Activated T-helper 17 cell treated with anti-CD3 and anti-CD28 coated beads, Interleukin-2, amount 50 U/mL, for 72 hours (primary cell): Measurements from ENCODE around the gene POU2F1. TPM values are rescaled to one million over a fixed set of nuclear protein-coding genes. Genes with fewer than 3 reads are reported as not detected.
A peak's percentile ranks its signal among the peaks of the same experiment; 100 is the strongest.

ENCODE experiments used
- ATAC-seq: fragments of 150-1000 bp; cut with Tn5 transposase; replicated peaks from 2 replicates; pipeline ENCODE4 v1.10.0; 2021; ENCODE audit warnings: mild to moderate bottlenecking, moderate library complexity
- H3K27ac Mint-ChIP-seq: one replicate; pipeline ENCODE4 v1.8.0; 2022; ENCODE audit warnings: mixed read lengths
- H3K27me3 Mint-ChIP-seq: one replicate; pipeline ENCODE4 v1.8.0; 2022; ENCODE audit warnings: mixed read lengths
- H3K36me3 Mint-ChIP-seq: one replicate; pipeline ENCODE4 v1.8.0; 2022; ENCODE audit warnings: low read depth, mild to moderate bottlenecking, mixed read lengths
- H3K4me1 Mint-ChIP-seq: one replicate; pipeline ENCODE4 v1.8.0; 2022; ENCODE audit warnings: mixed read lengths
- H3K4me3 Mint-ChIP-seq: one replicate; pipeline ENCODE4 v1.8.0; 2022; ENCODE audit warnings: mild to moderate bottlenecking, mixed read lengths
- H3K9me3 Mint-ChIP-seq: one replicate; pipeline ENCODE4 v1.8.0; 2022; ENCODE audit warnings: mixed read lengths
- total RNA-seq, 2 donors: library from RNA; stranded (reverse); gene quantifications; one replicate each; pipeline ENCODE4 v1.2.3, GENCODE V29; 2022

The POU2F1 gene
- total RNA-seq, 2 donors from 2014 or later, result 20.6 to 28.0 TPM

DNA sequence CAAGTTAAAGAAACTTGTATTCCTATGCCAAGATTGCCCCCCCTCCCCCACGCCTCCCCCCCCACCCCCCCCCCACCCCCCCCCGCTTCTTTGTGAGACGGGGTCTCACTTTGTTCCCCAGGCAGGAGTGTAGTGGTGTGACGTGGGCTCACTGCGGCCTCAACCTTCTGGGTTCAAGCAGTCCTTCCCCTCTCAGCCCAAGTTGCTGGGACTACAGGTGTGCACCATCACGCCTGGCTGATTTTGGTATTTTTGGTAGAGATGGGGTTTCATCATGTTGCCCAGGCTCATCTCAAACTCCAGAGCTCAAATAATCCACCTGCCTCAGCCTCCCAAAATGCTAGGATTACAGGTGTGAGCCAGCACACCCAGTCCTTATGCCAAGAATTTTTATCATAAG, 136.6 kb downstream of the POU2F1 start:
- Mint-ChIP-seq H3K4me3 (no peak overlapping the region), H3K9me3 (no peaks in the 10 kb centered on the region), H3K4me1 (peaks cover 7% of the 10 kb centered on the region), H3K27ac (no peak overlapping the region), H3K36me3 (no peaks in the 10 kb centered on the region), H3K27me3 (no peaks in the 10 kb centered on the region)
- no peak for ATAC-seq

- no peak for ATAC-seq
- H3K9me3 Mint-ChIP-seq, result no peaks in the 10 kb centered on the region
- H3K27ac Mint-ChIP-seq, result no peak overlapping the region
- no peaks in the 10 kb centered on the region for H3K36me3 Mint-ChIP-seq
- H3K27me3 Mint-ChIP-seq, result no peaks in the 10 kb centered on the region
- peaks cover 7% of the 10 kb centered on the region for H3K4me1 Mint-ChIP-seq
- no peak overlapping the region for H3K4me3 Mint-ChIP-seq
Measured at GRCh38 chr1:167359295-167359694, 138.6 kb downstream of the POU2F1 start.

DNA sequence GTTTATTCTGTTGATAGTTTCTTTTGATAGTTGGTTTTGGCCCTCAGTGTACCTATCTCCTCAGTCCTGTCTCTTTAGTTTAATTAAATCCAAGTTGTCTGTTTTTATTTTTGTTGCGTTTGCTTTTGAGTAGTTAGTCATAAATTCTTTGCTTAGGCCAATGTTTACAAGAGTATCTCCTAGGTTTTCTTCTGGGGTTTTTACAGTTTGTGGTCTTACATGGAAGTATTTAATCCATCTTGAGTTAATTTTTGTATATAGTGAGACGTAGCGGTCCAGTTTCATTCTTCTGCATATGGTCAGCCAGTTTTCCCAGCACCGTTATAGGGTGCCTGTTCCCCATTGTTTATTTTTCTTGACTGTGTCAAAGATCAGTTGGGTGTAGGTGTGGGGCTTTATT, 139.4 kb downstream of the POU2F1 start:
- H3K27me3 Mint-ChIP-seq, result no peaks in the 10 kb centered on the region
- no peaks in the 10 kb centered on the region for H3K9me3 Mint-ChIP-seq
- peaks cover 7% of the 10 kb centered on the region for H3K4me1 Mint-ChIP-seq
- no peaks in the 10 kb centered on the region for H3K36me3 Mint-ChIP-seq
- no peak overlapping the region for H3K27ac Mint-ChIP-seq
- H3K4me3 Mint-ChIP-seq, result no peak overlapping the region
- no peak for ATAC-seq

DNA sequence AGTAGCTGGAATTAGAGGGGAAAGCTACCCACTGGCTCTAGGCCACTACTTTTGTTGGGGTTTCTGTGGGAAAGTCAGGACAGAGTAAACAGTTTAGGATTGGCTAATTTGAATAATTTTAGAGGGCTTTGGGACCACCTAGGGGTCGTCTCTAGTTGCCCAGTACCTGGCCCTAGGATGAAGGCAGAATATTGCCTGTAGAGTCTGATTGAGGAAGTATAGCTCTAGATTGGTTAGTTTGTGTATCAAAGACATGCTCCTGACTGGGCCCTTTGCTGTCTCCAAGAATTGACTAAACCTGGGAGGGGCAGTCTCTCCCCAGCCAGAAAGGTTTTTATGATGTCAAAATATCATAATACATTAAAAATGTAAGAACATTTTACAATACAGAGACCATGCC, 142.0 kb downstream of the POU2F1 start:
- Mint-ChIP-seq H3K4me1 (peaks cover 12% of the 10 kb centered on the region), H3K27me3 (no peaks in the 10 kb centered on the region), H3K4me3 (no peak overlapping the region), H3K9me3 (no peaks in the 10 kb centered on the region), H3K27ac (no peak overlapping the region), H3K36me3 (peaks cover 20% of the 10 kb centered on the region)
- ATAC-seq, result no peak

DNA sequence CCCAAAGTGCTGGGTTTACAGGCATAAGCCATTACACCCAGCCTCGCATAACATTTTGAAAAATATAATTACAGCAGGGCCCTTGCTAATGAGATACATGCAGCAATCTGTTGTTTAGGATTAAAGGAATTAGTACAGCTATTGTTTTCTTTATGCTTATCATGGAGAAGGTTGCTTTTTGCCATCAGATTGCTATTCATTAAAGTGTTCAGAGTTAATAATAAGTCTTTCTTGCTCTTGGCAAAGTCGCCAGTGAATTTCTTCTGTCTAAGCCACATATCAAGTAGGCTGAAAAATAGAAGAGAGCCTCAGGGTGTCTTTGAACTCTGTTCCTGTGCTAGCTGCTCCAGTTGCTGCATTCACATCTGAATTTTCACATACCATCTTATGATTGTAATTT, 144.1 kb downstream of the POU2F1 start:
- H3K4me3 Mint-ChIP-seq, result no peak overlapping the region
- H3K9me3 Mint-ChIP-seq, result no peaks in the 10 kb centered on the region
- H3K27ac Mint-ChIP-seq, result no peak overlapping the region
- ATAC-seq, result no peak
- no peaks in the 10 kb centered on the region for H3K27me3 Mint-ChIP-seq
- H3K36me3 Mint-ChIP-seq, result peaks cover 20% of the 10 kb centered on the region
- peaks cover 12% of the 10 kb centered on the region for H3K4me1 Mint-ChIP-seq

- H3K9me3 Mint-ChIP-seq, result no peaks in the 10 kb centered on the region
- H3K27me3 Mint-ChIP-seq, result no peaks in the 10 kb centered on the region
- H3K36me3 Mint-ChIP-seq, result peaks cover 20% of the 10 kb centered on the region
- H3K4me3 Mint-ChIP-seq, result no peak overlapping the region
- peaks cover 12% of the 10 kb centered on the region for H3K4me1 Mint-ChIP-seq
- no peak overlapping the region for H3K27ac Mint-ChIP-seq
- no peak for ATAC-seq
Measured at GRCh38 chr1:167365360-167365759, 144.7 kb downstream of the POU2F1 start.

- Mint-ChIP-seq H3K27ac (no peak overlapping the region), H3K4me3 (no peak overlapping the region)
Measured at GRCh38 chr1:167367705-167368104, 147.0 kb downstream of the POU2F1 start.

DNA sequence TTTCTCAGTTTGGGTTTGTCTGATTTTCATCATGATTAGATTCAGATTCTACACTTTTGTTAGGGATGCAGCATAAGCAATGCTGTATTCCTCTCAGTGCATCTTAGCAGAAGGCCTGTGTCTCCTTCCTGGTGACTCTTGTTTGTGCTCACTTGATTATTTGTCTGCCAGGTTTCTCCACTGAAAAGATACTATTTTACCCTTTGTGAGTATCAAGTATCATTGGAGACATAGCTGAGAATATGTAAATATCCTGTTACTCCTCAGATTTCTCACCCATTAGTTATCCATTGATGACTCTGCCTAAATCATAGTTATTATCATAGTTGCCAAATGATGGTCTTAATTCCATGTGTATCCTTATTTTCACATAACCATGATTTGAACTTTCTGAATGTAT, 148.5 kb downstream of the POU2F1 start:
- no peak for ATAC-seq
- peaks cover 48% of the 10 kb centered on the region for H3K36me3 Mint-ChIP-seq
- H3K4me3 Mint-ChIP-seq, result no peak overlapping the region
- no peaks in the 10 kb centered on the region for H3K27me3 Mint-ChIP-seq
- peaks cover 5% of the 10 kb centered on the region for H3K4me1 Mint-ChIP-seq
- no peaks in the 10 kb centered on the region for H3K9me3 Mint-ChIP-seq
- H3K27ac Mint-ChIP-seq, result no peak overlapping the region

More at GRCh38 chr1:167367705-167368104, 147.0 kb downstream of the POU2F1 start:
- Mint-ChIP-seq H3K9me3 (no peaks in the 10 kb centered on the region), H3K4me1 (peaks cover 5% of the 10 kb centered on the region), H3K36me3 (peaks cover 35% of the 10 kb centered on the region), H3K27me3 (no peaks in the 10 kb centered on the region)
- ATAC-seq, result no peak

DNA sequence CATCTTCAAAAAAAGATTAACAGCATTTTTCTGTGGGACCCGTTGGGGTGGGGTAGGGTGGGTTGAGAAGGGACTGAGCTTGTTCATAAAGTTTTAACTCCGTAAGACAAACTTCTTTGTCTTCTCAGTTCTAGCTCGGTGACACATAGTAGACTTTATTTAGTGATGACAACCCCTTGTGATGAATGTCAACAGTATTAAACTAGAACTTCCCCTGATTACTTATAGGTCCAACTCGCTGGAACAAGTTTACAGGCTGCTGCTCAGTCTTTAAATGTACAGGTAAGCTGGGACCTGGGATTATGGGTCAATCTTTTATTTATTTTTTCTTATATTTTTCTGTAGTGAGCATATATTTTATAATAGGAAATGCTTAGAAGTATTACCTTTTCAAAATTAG, 149.2 kb downstream of the POU2F1 start:
- H3K9me3 Mint-ChIP-seq, result no peaks in the 10 kb centered on the region
- H3K27me3 Mint-ChIP-seq, result no peaks in the 10 kb centered on the region
- H3K4me1 Mint-ChIP-seq, result peaks cover 5% of the 10 kb centered on the region
- peaks cover 56% of the 10 kb centered on the region for H3K36me3 Mint-ChIP-seq
- no peak overlapping the region for H3K27ac Mint-ChIP-seq
- no peak overlapping the region for H3K4me3 Mint-ChIP-seq
- no peak for ATAC-seq

DNA sequence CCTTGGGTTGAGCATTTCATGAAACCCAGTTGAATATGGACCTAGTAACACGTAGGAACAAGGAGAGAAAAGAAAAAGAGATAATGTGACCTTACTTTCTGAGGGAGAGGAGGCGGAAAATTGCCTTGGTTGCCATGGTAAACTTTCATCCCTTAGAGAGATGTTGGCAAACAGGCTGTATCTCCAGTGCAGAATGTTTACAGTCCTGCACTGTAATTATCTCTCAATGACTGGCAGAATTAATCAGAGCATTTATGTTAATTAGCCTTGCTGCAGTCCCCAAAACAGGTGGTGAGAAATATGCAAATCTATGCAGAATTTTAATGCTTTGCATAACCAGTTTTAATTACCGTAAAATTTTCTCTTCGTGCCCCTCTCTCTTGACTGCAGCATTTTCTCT, 150.3 kb downstream of the POU2F1 start:
- Mint-ChIP-seq H3K4me1 (peaks cover 5% of the 10 kb centered on the region), H3K27me3 (no peaks in the 10 kb centered on the region), H3K9me3 (no peaks in the 10 kb centered on the region), H3K36me3 (peaks cover 57% of the 10 kb centered on the region), H3K27ac (no peak overlapping the region), H3K4me3 (no peak overlapping the region)
- ATAC-seq, result no peak

GRCh38 chr1:167373398-167373797, 152.7 kb downstream of the POU2F1 start:
- H3K4me3 Mint-ChIP-seq, result no peak overlapping the region
- H3K9me3 Mint-ChIP-seq, result no peaks in the 10 kb centered on the region
- H3K4me1 Mint-ChIP-seq, result no peaks in the 10 kb centered on the region
- no peak overlapping the region for H3K27ac Mint-ChIP-seq
- H3K27me3 Mint-ChIP-seq, result no peaks in the 10 kb centered on the region
- peaks cover 66% of the 10 kb centered on the region for H3K36me3 Mint-ChIP-seq
- no peak for ATAC-seq

DNA sequence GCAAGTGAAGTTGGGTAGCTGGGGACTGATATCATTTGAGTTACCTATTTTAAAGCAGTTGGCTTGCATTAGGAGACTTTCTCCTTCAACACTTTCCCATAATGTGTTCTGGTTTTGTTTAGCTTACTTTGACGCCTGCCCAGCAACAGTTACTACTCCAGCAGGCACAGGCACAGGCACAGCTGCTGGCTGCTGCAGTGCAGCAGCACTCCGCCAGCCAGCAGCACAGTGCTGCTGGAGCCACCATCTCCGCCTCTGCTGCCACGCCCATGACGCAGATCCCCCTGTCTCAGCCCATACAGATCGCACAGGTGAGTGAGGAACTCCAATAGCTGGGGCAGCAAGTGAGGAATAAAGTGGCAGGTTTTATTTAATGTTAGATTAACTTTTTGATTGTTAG, 153.3 kb downstream of the POU2F1 start:
- no peak for ATAC-seq
- Mint-ChIP-seq H3K4me1 (no peaks in the 10 kb centered on the region), H3K9me3 (no peaks in the 10 kb centered on the region), H3K4me3 (no peak overlapping the region), H3K27ac (no peak overlapping the region), H3K36me3 (peaks cover 72% of the 10 kb centered on the region), H3K27me3 (no peaks in the 10 kb centered on the region)

DNA sequence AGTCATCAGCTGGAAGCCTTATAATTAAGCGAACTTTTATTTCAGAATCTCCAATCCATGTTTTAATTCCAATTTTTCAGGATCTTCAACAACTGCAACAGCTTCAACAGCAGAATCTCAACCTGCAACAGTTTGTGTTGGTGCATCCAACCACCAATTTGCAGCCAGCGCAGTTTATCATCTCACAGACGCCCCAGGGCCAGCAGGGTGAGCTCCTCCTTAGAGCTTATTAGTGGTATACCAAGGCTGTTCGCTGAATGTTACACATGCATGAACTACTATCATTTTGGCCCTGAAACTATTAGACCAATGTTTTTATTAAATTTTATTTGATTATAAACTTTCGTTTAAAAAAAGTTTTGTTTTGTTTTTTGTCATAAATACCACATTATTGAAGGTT, 155.3 kb downstream of the POU2F1 start:
- no peak for ATAC-seq
- Mint-ChIP-seq H3K4me3 (no peak overlapping the region), H3K27ac (no peak overlapping the region)

DNA sequence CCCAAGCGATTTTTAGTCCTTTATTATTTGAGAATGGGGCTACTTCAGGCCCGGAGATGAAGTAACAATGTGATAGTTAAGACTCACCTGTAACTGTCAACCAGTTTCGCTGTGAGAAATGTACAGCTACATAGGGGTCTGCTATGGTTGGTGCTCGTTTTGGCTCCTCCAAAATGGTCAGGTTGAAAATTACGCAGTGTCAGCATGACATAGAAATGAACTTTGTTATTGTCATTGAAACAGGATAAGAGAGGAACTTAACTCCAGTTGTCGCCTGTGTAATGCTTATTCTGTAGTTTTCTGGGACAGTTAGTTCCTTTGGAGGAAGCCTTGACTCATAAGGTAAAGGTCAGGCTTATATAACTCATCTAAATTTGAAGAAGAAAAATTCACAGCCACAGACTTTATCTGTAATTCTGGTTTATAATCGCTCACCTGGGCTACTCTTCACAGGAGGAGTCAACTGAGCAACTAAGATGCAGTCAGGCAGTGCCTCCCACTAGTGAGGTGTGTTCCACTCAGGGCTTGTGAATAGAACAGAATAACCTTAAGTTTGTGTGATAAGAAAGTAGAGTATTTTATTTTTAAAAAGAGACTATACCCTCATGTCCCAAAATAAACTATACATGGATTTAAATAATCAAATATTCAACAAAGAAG, 166.7 kb downstream of the POU2F1 start:
- ATAC-seq, result peak; percentile 21
- H3K27ac Mint-ChIP-seq, result no peak overlapping the region
- H3K4me1 Mint-ChIP-seq, result peaks cover 8% of the 10 kb centered on the region
- H3K27me3 Mint-ChIP-seq, result no peaks in the 10 kb centered on the region
- no peaks in the 10 kb centered on the region for H3K9me3 Mint-ChIP-seq
- H3K36me3 Mint-ChIP-seq, result peaks cover 74% of the 10 kb centered on the region
- H3K4me3 Mint-ChIP-seq, result no peak overlapping the region

More for the DNA sequence above, 155.3 kb downstream of the POU2F1 start:
- no peaks in the 10 kb centered on the region for H3K9me3 Mint-ChIP-seq
- peaks cover 72% of the 10 kb centered on the region for H3K36me3 Mint-ChIP-seq
- H3K4me1 Mint-ChIP-seq, result no peaks in the 10 kb centered on the region
- H3K27me3 Mint-ChIP-seq, result no peaks in the 10 kb centered on the region

DNA sequence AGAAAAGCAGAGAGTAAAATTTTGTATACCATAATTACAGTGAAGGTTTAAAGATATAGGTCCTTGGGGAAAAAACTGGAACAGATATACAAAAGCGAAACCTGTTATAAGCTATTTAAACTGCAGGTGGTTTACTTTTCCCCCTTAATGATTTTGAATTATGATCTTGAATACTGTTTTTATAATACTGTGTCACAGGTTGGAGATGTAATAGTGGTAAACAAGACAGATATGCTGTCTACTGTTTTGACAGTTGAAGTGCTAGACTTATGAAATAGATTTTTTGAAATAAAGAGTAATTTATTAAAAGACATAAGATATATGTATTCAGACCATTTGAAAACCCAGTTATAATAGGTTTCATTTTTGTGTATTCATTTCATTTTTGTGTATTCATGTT, 168.3 kb downstream of the POU2F1 start:
- H3K9me3 Mint-ChIP-seq, result no peaks in the 10 kb centered on the region
- no peak for ATAC-seq
- no peak overlapping the region for H3K27ac Mint-ChIP-seq

More for the DNA sequence above, 168.3 kb downstream of the POU2F1 start:
- Mint-ChIP-seq H3K27me3 (no peaks in the 10 kb centered on the region), H3K4me1 (peaks cover 8% of the 10 kb centered on the region), H3K4me3 (no peak overlapping the region), H3K36me3 (peaks cover 67% of the 10 kb centered on the region)
